ENCODE data around the gene YWHAE. TPM values are rescaled to one million over a fixed set of nuclear protein-coding genes. Genes with fewer than 3 reads are reported as not detected.
"Not testable (repeated sequence)": the region's sequence is repeated elsewhere in the genome, so short reads cannot be mapped to it uniquely, and the experiment has no call there.

Gene YWHAE
- total RNA-seq, 1 donor from 2014 or later, result 1,032 TPM

GRCh38 chr17:1422885-1423284 is 22.9 kb upstream of the YWHAE start:
- peak; percentile 95 for DNase-seq (ENCODE audit: low read depth)
- Histone ChIP-seq H3K36me3 (ENCODE audit: control insufficient read depth, insufficient read depth, low read length) (no peaks in the 10 kb centered on the region), H3K4me3 (ENCODE audit: low read depth, low read length) (no peak overlapping the region), H3K27me3 (ENCODE audit: control insufficient read depth, insufficient read depth, low read length) (no peaks in the 10 kb centered on the region)
- TF ChIP-seq, protein P1, sequence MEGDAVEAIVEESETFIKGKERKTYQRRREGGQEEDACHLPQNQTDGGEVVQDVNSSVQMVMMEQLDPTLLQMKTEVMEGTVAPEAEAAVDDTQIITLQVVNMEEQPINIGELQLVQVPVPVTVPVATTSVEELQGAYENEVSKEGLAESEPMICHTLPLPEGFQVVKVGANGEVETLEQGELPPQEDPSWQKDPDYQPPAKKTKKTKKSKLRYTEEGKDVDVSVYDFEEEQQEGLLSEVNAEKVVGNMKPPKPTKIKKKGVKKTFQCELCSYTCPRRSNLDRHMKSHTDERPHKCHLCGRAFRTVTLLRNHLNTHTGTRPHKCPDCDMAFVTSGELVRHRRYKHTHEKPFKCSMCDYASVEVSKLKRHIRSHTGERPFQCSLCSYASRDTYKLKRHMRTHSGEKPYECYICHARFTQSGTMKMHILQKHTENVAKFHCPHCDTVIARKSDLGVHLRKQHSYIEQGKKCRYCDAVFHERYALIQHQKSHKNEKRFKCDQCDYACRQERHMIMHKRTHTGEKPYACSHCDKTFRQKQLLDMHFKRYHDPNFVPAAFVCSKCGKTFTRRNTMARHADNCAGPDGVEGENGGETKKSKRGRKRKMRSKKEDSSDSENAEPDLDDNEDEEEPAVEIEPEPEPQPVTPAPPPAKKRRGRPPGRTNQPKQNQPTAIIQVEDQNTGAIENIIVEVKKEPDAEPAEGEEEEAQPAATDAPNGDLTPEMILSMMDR (IDR thresholded peaks at IDR 0.05; ENCODE audit: insufficient read depth, low read length, poor library complexity, severe bottlenecking), result no peak

GRCh38 chr17:1421470-1421869 is 21.4 kb upstream of the YWHAE start:
- Histone ChIP-seq H3K4me3 (ENCODE audit: low read depth, low read length) (no peak overlapping the region), H3K36me3 (ENCODE audit: control insufficient read depth, insufficient read depth, low read length) (no peaks in the 10 kb centered on the region), H3K27me3 (ENCODE audit: control insufficient read depth, insufficient read depth, low read length) (no peaks in the 10 kb centered on the region)
- DNase-seq (ENCODE audit: low read depth), result no peak
- TF ChIP-seq, protein P1 (IDR thresholded peaks at IDR 0.05; ENCODE audit: insufficient read depth, low read length, poor library complexity, severe bottlenecking), result no peak

DNA sequence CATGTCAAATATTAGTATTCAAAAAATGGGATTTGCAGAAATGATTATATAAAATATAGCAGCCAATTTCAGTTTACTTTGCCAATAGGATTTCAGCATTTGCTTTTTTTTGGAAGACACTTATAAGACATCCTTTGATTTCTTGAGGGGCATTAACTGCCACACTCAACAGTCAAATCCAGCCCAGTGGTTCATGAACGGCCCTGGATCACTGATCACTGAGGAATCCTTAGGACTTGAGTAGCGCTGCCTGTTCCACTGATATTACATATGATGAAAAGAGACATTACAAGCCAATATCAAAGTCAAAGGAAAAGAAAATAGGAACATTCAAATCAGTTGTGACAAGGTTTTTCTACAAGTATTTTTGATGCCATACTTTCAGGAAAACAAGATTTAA is 21.0 kb upstream of the YWHAE start:
- TF ChIP-seq, protein P1 (IDR thresholded peaks at IDR 0.05; ENCODE audit: insufficient read depth, low read length, poor library complexity, severe bottlenecking), result no peak
- Histone ChIP-seq H3K4me3 (ENCODE audit: low read depth, low read length) (no peak overlapping the region), H3K27me3 (ENCODE audit: control insufficient read depth, insufficient read depth, low read length) (no peaks in the 10 kb centered on the region), H3K36me3 (ENCODE audit: control insufficient read depth, insufficient read depth, low read length) (no peaks in the 10 kb centered on the region)
- DNase-seq (ENCODE audit: low read depth), result no peak

DNA sequence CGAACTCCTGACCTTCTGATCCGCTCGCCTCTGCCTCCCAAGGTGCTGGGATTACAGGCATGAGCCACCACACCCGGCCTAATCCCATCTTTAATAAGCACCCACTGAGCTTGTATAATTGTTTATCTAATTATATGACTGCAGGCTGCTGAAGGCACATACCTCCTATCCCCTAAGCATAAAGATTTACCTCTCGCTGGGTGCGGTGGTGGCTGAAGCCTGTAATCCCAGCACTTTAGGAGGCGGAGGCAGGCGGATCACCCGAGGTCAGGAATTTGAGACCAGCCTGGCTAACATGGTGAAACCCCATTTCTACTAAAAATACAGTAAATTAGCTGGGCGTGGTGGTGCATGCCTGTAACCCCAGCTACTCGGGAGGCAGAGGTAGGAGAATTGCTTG is 20.1 kb upstream of the YWHAE start:
- TF ChIP-seq, protein P1 (IDR thresholded peaks at IDR 0.05; ENCODE audit: insufficient read depth, low read length, poor library complexity, severe bottlenecking), result no peak
- Histone ChIP-seq H3K27me3 (ENCODE audit: control insufficient read depth, insufficient read depth, low read length) (no peaks in the 10 kb centered on the region), H3K4me3 (ENCODE audit: low read depth, low read length) (no peak overlapping the region), H3K36me3 (ENCODE audit: control insufficient read depth, insufficient read depth, low read length) (no peaks in the 10 kb centered on the region)
- no peak for DNase-seq (ENCODE audit: low read depth)

- H3K36me3 ChIP-seq (ENCODE audit: control insufficient read depth, insufficient read depth, low read length); H3K4me3 ChIP-seq (ENCODE audit: low read depth, low read length); DNase-seq (ENCODE audit: low read depth); H3K27me3 ChIP-seq (ENCODE audit: control insufficient read depth, insufficient read depth, low read length): not testable (repeated sequence)
Observed at GRCh38 chr17:1418476-1418875, 18.5 kb upstream of the YWHAE start.

GRCh38 chr17:1416414-1416813 is 16.4 kb upstream of the YWHAE start:
- Histone ChIP-seq H3K36me3 (ENCODE audit: control insufficient read depth, insufficient read depth, low read length) (no peaks in the 10 kb centered on the region), H3K4me3 (ENCODE audit: low read depth, low read length) (no peak overlapping the region), H3K27me3 (ENCODE audit: control insufficient read depth, insufficient read depth, low read length) (no peaks in the 10 kb centered on the region)
- TF ChIP-seq, protein P1 (IDR thresholded peaks at IDR 0.05; ENCODE audit: insufficient read depth, low read length, poor library complexity, severe bottlenecking), result no peak
- DNase-seq (ENCODE audit: low read depth), result no peak

All from kidney epithelial cell (primary cell).